OCI-LY1 (cell line): ENCODE results near the gene MARCKSL1.

Source experiments
- CTCF ChIP-seq: fragments of 200-600 bp; sonication (generic), shearing (Covaris generic); IDR thresholded peaks from 2 replicates; pipeline ENCODE4 v1.5.1; 2017; ENCODE audit warnings: mild to moderate bottlenecking, antibody characterized with exemption, low read length, moderate library complexity, mixed read lengths
- EZH2 ChIP-seq: fragments of 200-600 bp; sonication (generic), shearing (Covaris generic); IDR thresholded peaks from 2 replicates; pipeline ENCODE4 v1.8.0; 2017; ENCODE audit warnings: borderline replicate concordance, mixed run types, mild to moderate bottlenecking, antibody characterized with exemption, low read length, moderate library complexity, mixed read lengths

- TF ChIP-seq CTCF (no peak), EZH2 (no peak)
These were observed 3.4 kb upstream of the MARCKSL1 start for GRCh38 chr1:32339363-32339978.
